ENCODE measurements around the gene TUT4. TPM values are rescaled to one million over a fixed set of nuclear protein-coding genes. Genes with fewer than 3 reads are reported as not detected.

The TUT4 gene
- total RNA-seq, 1 donor from 2014 or later, result 32.1 TPM

- Histone ChIP-seq H3K27me3 (ENCODE audit: control insufficient read depth, insufficient read depth, low read length) (no peaks in the 10 kb centered on the region), H3K36me3 (ENCODE audit: control insufficient read depth, insufficient read depth, low read length) (no peaks in the 10 kb centered on the region), H3K4me3 (ENCODE audit: low read depth, low read length) (no peak overlapping the region)
- TF ChIP-seq, protein P1, sequence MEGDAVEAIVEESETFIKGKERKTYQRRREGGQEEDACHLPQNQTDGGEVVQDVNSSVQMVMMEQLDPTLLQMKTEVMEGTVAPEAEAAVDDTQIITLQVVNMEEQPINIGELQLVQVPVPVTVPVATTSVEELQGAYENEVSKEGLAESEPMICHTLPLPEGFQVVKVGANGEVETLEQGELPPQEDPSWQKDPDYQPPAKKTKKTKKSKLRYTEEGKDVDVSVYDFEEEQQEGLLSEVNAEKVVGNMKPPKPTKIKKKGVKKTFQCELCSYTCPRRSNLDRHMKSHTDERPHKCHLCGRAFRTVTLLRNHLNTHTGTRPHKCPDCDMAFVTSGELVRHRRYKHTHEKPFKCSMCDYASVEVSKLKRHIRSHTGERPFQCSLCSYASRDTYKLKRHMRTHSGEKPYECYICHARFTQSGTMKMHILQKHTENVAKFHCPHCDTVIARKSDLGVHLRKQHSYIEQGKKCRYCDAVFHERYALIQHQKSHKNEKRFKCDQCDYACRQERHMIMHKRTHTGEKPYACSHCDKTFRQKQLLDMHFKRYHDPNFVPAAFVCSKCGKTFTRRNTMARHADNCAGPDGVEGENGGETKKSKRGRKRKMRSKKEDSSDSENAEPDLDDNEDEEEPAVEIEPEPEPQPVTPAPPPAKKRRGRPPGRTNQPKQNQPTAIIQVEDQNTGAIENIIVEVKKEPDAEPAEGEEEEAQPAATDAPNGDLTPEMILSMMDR (IDR thresholded peaks at IDR 0.05; ENCODE audit: insufficient read depth, low read length, poor library complexity, severe bottlenecking), result no peak
- no peak for DNase-seq (ENCODE audit: low read depth)
Observed at GRCh38 chr1:52542085-52542688, 10.7 kb downstream of the TUT4 start.

DNA sequence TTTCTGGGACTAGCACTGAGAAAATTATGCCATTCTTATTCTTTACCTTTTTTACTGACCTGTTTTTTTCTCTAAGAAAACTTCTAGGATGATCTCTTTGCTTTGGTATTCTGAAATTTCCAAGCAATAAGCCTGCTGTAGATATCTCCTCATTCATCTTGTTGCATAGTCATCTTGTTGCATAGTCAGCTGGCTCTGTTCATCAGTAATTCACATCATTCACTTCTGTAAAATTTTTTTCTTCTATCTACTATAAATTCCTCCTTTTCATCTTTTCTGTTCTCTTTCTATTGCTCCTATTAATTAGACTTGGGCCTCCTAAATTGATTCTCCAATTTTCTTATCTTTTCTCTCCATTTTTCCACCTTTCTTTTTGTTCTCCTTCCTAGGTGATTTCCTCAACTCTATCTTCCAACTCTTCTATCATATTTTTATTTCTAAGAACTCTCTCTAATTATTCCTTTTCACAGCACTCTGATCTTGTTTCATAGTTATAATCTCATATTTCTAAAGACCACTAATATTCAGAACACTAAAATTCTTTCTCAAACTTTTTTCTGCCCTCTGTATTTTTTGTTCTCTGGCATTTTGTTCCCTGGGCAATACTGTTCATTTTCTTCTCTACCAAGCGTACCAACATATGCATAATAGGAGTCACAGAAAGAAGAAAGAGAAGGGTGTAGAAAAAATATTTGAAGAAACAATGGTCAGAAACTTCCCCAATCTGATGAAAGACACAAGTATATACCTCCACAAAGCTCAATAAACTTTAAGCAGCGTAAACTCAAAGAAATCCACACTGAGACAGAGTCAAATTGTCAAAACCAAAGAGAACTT lies 17.7 kb downstream of the TUT4 start:
- no peak overlapping the region for H3K4me3 ChIP-seq (ENCODE audit: low read depth, low read length)
- TF ChIP-seq, protein P1 (IDR thresholded peaks at IDR 0.05; ENCODE audit: insufficient read depth, low read length, poor library complexity, severe bottlenecking), result no peak
- no peak for DNase-seq (ENCODE audit: low read depth)
- H3K36me3 ChIP-seq (ENCODE audit: control insufficient read depth, insufficient read depth, low read length), result no peaks in the 10 kb centered on the region
- H3K27me3 ChIP-seq (ENCODE audit: control insufficient read depth, insufficient read depth, low read length), result no peaks in the 10 kb centered on the region

- Histone ChIP-seq H3K36me3 (ENCODE audit: control insufficient read depth, insufficient read depth, low read length) (no peaks in the 10 kb centered on the region), H3K4me3 (ENCODE audit: low read depth, low read length) (no peak overlapping the region), H3K27me3 (ENCODE audit: control insufficient read depth, insufficient read depth, low read length) (no peaks in the 10 kb centered on the region)
- TF ChIP-seq, protein P1 (IDR thresholded peaks at IDR 0.05; ENCODE audit: insufficient read depth, low read length, poor library complexity, severe bottlenecking), result no peak
- DNase-seq (ENCODE audit: low read depth), result no peak
Observed at GRCh38 chr1:52533713-52534112, 19.2 kb downstream of the TUT4 start.

DNA sequence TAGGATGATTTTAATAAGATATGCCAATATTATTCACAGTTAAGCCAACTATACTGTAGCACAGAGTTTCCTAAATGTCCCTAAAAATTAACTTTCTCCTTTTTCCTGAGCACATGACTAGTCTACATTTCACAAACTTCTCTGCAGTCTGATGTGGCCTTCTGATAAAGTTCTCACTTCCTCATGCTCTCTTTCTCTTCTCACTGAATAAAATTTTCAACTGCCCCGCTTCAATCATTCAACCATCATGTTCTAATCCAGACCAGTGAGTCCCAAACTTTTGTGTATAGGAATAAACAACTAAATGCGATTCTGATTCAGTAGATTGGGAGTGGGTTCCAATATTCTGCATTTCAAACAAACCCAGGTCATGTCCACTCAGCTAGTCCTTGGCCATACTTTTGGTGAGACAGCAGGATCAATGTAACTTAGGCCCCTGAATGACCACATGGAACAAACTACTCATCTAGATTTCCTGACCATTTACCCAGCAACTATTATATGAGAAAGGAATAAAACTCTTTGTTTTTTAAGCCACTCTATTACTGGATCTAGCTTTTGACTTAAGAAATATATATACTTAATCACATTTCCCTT lies 20.1 kb downstream of the TUT4 start:
- TF ChIP-seq, protein P1 (IDR thresholded peaks at IDR 0.05; ENCODE audit: insufficient read depth, low read length, poor library complexity, severe bottlenecking), result no peak
- DNase-seq (ENCODE audit: low read depth), result no peak
- Histone ChIP-seq H3K4me3 (ENCODE audit: low read depth, low read length) (no peak overlapping the region), H3K27me3 (ENCODE audit: control insufficient read depth, insufficient read depth, low read length) (no peaks in the 10 kb centered on the region), H3K36me3 (ENCODE audit: control insufficient read depth, insufficient read depth, low read length) (no peaks in the 10 kb centered on the region)

DNA sequence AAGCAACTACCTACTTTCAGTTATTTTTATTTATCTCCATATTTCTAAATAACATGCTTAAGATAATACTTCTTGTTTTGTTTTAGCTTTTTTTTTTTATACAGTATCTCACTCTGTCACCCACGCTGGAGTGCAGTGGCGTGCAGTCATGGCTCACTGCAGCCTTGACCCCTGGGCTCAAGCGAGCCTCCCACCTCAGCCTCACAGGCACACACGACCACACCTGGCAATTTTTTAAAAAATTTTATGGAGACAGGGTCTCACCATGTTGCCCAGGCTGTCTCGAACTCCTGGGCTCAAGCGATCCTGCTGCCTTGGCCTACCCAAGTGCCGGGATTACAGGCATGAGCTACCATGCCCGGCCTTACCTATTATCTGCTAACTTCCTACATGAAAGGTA lies 20.6 kb downstream of the TUT4 start:
- Histone ChIP-seq H3K36me3 (ENCODE audit: control insufficient read depth, insufficient read depth, low read length) (no peaks in the 10 kb centered on the region), H3K27me3 (ENCODE audit: control insufficient read depth, insufficient read depth, low read length) (no peaks in the 10 kb centered on the region), H3K4me3 (ENCODE audit: low read depth, low read length) (no peak overlapping the region)
- no peak for DNase-seq (ENCODE audit: low read depth)
- TF ChIP-seq, protein P1 (IDR thresholded peaks at IDR 0.05; ENCODE audit: insufficient read depth, low read length, poor library complexity, severe bottlenecking), result no peak

All from kidney epithelial cell (primary cell).